Testis (tissue), 2 donors: ENCODE measurements around the gene CDH12.

Source experiments
- POLR2A ChIP-seq: fragments of 450-650 bp; IDR thresholded peaks from one replicate; pipeline ENCODE4 v1.6.1; 2017; ENCODE audit warnings: antibody characterized with exemption, mild to moderate bottlenecking, moderate library complexity
- TF ChIP-seq, protein P1 (sequence below), 3 experiments: fragments of 450-650 bp in 2 of 3; fragments of 200-600 bp in 1 of 3; sonication (generic) in 1 of 3; IDR thresholded peaks; one replicate each; pipeline ENCODE4 v1.5.1; 2016 to 2019; ENCODE audit warnings: antibody characterized with exemption in 3 of 3, mild to moderate bottlenecking in 2 of 3, moderate library complexity in 1 of 3

DNA sequence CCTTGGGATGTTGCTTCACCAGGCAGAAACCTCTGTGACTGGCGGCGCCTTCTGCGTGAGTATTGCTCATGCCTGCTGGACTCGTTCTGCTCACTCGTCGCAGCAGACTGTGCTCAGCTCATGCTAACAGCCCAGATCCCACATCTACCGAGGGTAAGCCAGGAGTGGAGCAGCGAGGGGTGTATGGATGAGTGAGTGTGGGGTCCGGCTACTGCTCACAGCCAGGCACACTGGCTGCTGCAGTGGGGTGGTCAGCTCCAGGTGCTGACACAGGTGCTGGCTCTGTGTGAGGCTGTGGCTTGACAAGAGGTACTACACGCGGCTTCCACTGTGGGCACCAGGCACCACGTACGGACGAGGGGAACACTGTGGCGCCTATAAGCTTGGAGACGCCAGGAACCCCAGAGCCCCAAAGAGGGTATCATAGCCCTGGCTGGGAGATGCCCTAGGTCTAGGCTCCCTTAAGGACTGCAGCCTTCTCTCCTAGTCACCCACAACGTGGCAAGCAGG is 47.7 kb upstream of the CDH12 start:
- TF ChIP-seq, protein P1, sequence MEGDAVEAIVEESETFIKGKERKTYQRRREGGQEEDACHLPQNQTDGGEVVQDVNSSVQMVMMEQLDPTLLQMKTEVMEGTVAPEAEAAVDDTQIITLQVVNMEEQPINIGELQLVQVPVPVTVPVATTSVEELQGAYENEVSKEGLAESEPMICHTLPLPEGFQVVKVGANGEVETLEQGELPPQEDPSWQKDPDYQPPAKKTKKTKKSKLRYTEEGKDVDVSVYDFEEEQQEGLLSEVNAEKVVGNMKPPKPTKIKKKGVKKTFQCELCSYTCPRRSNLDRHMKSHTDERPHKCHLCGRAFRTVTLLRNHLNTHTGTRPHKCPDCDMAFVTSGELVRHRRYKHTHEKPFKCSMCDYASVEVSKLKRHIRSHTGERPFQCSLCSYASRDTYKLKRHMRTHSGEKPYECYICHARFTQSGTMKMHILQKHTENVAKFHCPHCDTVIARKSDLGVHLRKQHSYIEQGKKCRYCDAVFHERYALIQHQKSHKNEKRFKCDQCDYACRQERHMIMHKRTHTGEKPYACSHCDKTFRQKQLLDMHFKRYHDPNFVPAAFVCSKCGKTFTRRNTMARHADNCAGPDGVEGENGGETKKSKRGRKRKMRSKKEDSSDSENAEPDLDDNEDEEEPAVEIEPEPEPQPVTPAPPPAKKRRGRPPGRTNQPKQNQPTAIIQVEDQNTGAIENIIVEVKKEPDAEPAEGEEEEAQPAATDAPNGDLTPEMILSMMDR (IDR thresholded peaks at IDR 0.05), result no peak
- no peak for TF ChIP-seq POLR2A
